GM21619 (cell line): ENCODE measurements around the gene PGGT1B.
"Not testable (repeated sequence)": the region's sequence is repeated elsewhere in the genome, so short reads cannot be mapped to it uniquely, and the experiment has no call there.

Experiments used
- ATAC-seq: cut with Tn5 transposase; IDR thresholded peaks from one replicate; pipeline ENCODE4 v1.9.1; 2021; ENCODE audit not compliant: unreplicated experiment

PGGT1B gene

DNA sequence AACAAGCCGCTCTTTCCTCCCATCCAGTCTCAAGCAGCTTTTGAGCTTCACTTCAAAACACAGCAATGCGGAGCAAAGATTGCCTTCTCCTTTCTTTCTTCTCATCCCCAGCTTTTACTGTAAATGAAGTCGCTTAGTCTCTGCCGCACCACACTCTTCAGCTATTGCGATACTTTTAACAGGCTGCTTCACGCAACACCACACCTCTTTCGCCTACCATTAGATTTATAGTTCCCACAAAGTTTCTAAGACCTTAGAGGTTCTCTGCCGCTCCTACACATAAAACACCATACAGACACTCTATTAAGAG, 711 bp downstream of the PGGT1B start:
- peak; percentile 42 for ATAC-seq

DNA sequence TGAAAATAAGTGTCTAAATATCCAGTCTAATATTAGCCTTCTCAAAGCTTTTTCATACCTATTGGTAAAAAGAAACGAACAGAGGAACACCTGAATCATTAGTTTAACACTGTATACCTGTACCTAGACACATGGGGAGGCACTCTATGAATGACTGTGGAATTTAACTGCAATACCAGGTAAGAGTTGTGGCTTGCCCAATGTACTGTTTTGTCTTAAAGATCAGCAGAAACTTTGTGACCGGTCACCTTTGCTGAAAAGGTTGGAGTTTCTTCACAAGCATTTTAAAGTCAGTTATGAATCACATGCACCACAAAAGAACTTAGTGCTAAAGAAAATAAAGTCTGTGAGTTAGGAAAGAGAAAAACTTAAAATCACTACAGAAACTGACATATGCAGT, 2.4 kb downstream of the PGGT1B start:
- ATAC-seq = no peak

DNA sequence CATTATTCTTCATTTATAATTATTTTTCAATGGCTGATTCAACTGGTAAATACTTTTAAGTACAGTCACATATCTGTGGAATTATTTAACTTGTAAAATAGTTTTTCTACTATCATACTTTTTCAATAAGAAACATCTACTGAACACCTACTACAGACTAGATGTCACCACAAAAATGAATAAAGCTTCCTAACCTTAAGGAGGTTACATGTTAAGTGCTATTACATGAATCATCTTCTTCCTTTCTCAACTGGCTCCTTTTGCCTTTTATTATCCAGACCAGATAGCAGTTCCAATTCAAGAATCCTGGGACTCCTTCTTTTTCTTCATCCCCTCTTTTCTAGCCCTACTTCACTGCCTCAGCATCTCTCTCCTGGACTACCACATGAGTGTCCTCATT, 4.7 kb downstream of the PGGT1B start:
- no peak for ATAC-seq

DNA sequence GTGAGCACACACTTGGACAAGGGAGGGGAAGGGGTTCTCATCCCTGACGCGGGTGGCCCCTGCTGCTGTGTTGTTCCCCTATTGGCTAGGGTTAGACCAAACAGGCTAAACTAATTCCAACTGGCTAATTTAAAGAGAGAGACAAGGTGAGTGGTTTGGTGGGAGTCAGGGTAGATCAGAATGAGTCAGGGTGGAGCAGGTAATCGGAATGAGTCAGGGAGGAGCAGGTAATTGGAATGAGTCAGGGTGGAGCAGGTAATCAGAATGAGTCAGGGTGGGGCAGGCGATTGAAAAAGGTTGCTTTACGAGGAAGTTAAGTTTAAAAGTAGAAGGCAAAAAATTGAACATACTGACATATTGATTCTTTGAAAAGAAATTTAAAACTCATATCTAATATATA, 13.3 kb downstream of the PGGT1B start:
- ATAC-seq = not testable (repeated sequence)

DNA sequence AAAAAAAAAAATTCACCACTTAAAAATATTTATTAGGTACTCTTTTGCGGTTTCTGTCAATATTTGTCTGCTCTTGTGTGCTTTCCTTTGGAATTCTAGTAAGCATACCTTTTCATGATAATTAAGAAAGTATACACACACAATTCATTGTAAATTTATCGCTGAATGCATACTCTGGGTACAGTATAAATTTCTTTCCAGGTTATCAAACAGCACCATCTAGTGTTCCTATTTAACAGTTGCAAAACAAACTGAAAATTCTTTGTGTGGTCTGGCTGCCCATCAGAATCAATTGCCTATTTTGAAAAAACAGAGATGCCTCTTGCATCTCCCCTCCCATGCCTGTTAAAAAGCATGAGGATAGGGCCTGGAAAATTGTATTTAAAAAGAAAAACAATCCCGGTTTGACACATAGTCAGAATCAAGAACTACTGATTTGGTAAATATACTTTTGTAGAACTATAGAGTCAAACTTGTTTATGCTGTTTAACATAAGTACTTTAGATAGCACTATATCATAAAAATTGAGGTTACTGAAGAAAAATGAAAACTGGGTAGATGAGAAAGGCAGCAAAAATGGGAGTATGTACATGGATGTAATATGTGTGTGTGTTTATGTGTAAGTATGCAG, 16.2 kb downstream of the PGGT1B start:
- ATAC-seq = no peak

DNA sequence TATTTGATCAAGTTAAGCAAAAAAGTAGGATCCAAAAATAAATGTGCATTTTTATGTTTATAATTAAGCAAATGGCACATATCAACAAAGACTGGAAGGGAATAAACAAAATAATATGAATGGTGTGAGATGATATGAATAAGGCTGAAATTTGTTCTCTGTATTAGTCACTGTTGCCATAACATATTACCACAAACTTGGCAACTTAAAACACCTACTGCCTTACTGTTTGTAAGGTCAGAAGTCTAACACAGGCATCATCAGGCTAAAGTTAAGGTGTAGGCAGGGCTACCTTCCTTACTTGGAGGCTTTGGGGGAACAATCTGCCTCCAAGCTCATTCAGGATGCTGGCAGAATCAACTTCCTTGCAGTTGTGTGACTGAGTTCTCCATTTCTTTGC, 19.3 kb downstream of the PGGT1B start:
- peak; percentile 56 for ATAC-seq

DNA sequence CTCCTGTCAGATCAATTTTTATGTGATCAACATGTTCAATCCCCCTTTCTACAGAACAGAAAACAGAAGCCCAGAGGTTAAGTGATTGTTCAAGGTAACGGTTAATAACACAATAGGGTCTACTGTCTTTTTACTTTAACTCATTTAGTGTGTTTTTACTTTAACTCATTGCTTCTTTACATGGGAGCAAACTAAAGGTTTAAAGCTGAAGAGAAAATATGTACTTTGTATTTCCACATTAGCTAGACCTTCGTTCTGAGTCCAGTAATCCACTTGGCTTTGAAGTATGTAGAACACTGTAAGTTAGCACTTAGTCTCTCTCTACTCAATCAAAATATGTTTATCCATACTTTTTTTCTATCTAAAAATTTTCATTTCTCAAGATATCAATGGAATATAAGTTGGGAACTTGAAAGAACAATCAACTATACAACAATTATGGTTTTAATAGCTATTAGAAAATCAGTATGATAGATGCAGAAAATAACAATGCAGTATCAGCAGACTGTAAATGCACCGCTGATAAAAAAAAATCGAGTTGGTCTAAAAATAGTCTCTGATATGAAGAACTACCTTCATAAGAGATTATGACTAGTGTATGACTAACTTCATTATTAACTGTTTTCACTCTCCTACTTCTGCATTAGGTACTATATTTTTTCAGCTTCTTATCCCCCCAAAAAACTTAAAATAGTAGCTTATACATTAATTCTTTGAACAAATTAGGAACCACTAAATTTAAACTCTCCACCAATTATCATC, 20.6 kb downstream of the PGGT1B start:
- ATAC-seq = no peak

DNA sequence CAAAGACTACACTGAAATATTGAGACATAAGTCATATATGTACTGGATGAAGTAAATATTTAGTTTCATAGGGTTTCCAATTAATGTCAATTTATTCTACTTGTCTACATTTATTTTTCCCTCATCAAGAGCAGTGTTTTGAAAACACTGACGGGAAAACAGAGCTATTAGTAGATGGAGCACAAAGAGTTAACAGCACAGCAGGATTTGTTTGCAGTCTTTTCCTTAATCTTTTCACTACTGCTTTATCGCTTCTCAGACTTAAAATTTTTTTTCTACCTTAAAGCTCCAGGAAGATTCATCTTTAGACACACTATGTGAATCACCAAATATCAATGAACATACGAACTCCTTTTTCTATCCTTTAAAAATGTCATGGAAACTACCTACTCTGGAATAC, 25.6 kb downstream of the PGGT1B start:
- ATAC-seq = no peak

DNA sequence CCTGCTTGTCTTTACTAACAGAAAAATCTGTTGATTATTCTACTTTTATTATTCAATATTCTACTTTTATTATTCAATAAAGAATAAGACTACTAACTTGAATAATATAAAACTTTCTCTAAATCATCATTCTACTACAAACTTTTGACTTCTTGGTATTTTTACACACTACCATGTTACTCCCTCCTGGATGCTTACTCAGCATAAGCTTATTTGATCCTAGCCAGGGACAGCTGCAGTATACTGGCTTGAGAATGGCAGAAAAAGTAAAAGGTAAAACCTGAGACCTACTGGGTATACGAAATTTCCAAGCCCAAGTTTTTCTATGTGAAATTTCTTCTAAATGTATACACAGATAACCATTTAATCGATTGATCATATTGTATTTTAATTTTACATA, 26.1 kb downstream of the PGGT1B start:
- ATAC-seq = no peak

DNA sequence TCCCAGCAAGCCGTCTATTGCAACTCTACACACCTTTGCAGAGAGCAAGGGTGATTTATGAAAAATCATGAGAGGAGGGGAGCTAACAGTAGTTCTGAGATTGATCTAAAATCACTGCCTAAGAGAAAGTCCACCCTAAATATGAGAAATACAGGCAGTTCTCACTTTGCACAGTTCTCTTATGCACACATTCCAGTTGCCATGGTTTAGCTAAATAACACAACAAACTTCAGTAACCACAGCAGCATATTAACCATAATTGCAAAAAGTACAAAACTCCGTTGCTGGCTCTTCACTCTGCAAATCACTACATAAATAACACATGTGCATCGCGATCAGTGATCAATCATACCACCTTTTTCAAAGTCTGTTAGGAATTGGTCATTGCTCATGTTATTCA, 31.1 kb downstream of the PGGT1B start:
- ATAC-seq = no peak

DNA sequence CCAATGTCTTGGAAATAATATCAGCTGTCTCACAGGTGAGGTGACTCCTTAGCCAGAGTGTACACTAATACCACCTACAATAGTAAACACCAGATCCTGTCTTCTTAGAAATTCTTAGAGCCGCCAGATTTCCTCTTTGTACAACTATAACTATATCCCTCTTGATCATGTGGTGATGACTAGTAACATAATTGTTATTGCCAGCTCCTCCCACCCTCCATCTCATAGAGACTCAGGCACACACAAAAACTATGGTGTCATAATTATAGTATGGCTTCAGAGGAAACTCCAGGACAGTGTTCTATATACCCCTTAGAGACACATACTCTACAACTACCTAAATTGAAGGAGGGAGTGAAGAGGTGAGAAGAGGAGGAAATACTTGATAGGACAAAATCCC, 33.1 kb downstream of the PGGT1B start:
- ATAC-seq = no peak

DNA sequence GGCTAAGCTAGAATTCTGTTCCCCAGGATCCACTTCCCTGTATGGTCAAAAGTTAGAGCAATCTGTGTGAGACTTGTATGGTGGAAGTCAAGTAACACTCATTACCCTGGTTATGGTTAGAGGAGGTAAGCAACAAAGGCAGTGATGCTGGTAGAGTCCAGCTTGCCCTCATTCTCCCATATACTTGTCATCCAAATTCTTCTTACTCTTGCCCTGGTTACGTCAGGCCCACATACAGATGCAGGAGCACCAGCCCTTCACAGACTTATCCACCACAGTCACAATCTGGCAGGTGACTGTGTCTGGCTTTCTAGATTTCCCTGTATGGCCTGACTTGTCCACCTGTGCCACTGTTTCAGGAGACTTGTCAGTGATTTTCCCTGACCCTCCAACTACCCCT, 35.4 kb downstream of the PGGT1B start:
- no peak for ATAC-seq

DNA sequence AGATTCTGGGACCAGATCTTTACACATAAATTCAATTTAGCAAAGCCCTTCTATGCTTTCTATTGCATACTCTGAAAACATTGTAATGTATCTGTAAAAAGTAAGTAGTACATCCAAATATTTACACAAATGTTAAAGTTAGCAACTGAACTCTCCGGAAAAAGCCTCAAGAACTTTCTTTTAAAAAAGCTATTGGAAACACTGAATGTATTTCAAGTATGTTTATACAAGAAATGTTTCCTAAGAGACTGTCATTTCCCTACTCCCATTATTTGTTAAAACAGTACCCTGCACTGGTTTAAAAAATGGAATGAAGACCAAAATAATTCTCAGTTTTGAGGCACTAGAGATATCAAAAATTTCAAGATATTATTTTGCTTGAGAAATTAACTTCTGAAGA, 48.1 kb downstream of the PGGT1B start:
- no peak for ATAC-seq

DNA sequence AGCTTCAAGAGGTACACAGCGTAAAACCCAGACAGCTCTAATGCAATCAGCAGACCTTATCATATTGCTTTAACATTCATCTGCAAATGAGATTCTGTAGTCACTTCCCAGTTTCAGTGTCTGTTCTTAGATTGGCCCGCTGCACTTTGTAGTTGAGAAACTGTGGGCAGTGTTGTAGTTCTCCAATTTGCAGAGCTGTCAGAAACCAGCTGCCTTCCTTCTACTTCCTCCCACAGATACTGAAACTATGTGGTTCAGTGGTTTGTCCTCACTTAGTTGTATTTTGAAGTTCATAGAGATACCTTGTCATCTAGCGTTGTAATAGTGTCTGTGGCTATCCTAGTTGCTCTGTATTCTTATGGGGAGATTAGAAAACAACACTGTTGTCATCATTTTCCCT, 53.4 kb downstream of the PGGT1B start:
- peak; percentile 100 for ATAC-seq

DNA sequence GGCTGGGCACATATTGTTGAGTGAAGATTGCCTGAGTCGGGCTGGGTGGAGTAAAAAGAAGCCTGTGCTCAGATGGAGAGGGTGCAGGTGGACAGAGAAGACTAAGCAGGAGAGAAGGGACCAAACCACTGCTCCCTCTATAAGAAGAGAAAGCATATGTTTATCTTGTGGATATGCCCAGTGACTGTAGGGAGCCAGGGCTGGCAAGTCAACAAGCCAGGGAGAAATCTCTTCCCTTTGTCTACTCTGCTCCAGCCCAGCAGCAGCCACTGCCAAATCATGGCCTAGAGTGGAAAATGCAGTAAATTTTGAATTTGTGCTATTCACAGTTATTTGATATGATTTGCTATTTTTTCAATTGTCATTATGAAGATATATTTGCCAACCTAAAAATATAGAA, 59.7 kb downstream of the PGGT1B start:
- ATAC-seq = no peak

DNA sequence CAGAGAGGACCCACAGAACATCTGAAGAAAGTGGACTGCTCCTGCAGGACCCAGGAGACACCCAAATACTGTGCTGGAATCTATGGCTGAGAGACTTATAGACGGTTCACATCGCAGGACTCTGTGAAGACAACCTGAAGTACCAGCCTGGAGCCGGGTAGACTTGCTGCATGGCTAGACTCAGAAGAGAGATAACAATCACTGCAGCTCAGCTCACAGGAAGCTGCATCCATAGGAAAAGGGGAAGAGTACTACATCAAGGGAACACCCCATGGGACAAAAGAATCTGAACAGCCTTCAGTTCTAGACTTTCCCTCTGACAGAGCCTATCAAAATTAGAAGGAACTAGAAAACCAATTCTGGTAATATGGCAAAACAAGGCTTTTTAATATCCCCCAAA, 66.5 kb downstream of the PGGT1B start:
- no peak for ATAC-seq

DNA sequence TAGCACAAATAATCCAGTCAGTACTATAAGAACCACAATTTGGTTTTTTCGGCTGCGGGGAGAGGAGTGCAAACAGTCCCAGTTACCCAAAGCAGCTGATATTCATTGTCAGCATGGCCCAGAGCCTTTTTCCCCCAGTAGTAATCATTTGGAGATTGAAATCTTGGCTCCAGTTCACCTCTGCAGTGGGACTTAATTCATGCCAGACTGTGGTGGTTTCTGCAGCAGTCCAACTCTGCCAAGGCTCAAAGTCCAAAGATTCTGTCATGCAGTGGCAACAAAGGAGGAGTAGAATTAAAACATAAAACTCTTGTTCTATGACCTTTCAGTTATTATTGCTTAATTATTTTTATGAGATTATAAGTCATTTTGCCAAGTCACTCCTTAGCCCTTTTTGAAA, 68.0 kb downstream of the PGGT1B start:
- ATAC-seq = no peak

DNA sequence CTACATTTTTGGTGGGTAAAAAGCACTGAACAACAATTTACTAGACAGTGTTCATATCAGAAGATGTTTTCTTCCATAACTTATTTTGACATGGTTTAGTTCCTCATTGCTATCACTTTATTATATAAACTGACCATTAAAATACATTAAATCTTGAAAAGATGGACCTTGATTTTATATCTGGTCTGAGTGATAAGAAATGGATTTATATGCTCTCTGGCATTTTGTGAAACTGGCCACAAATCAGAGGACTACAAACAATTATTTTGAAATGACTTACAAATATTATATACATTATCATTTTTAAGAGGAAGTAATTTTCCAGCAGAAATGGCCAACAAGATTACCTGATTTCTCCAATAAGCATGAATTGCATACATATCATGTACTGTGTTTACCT, 69.4 kb downstream of the PGGT1B start:
- no peak for ATAC-seq

DNA sequence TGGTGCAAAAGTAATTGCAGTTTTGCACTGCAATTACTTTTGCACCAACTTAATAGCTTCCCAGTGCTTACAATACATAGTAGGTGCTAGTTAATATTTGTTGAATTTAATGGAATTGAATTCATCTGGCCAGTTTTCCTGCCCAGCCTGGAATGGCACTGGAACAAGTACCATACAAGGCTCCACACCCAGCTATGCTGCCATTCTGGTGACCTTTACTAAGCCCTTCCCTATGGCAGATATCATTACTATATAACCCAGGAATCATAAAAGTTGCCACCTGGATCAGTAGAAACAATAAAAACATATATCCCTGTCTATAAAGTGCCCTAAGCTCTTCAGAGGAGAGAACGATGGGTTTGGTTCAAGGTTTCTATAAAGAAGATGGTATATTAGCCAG, 70.6 kb downstream of the PGGT1B start:
- no peak for ATAC-seq

DNA sequence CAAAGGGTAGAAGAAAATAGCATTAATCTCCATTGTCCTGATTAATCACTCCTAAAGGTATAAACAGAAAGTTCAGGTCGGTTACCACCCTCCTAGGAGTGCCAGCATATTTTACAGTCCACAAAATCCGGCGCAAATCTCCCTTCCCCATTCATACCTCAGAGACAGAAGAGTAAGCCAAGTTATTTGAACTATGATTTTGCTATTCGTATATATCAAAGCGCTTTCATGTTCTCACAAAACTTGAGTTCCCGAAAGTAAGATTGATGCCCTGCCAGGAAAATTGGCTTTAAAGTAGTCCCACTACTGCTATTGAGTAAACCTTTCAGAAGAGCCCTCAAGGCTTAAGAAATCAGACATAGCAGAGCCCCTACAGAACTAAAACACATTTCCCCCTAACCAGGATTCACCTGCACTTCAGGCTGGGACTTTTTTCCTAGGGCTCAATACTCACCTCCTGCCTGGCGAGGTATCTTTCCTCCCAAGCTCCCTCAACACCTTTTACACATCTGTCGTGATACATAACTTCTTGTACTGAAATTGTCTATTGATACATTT, 71.1 kb downstream of the PGGT1B start:
- ATAC-seq = no peak

DNA sequence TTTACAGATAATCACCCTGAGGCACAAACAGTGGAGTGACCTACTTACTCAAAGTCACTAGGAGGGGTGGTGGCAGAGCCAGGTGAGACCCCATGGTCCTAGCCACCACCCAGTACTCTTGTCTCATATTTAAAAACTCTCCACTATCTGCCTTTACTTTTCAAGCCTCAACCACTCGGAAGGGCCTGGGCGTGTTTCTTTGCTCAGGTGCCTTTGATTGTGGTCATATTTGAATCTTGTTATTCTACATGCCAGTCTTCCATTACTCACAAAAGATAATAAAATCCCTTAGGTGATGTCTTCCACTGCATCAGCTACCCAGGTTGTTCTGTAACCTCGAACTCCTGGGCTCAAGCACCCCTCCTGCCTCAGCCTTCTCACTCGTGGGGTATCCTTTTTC, 72.3 kb downstream of the PGGT1B start:
- ATAC-seq = no peak

DNA sequence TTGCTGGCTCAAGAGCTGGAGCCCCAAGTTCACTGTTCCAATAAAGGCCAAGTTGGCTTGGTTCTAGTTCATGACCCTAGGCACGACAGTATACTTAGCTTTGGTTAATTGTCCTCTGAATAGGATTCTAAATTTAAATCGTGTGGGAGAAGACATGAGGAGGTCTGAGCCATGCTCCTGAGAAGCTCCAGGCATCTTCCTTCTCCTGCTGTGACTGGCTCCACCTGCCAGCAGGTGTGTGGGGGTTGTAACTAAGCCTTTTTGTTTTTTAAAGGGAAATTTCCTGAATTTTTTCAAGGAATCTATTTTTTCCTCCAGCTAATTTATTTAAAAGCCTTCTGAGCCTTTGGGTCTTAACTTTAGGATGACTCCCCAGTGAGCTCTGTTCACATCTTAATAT, 72.8 kb downstream of the PGGT1B start:
- ATAC-seq = no peak

DNA sequence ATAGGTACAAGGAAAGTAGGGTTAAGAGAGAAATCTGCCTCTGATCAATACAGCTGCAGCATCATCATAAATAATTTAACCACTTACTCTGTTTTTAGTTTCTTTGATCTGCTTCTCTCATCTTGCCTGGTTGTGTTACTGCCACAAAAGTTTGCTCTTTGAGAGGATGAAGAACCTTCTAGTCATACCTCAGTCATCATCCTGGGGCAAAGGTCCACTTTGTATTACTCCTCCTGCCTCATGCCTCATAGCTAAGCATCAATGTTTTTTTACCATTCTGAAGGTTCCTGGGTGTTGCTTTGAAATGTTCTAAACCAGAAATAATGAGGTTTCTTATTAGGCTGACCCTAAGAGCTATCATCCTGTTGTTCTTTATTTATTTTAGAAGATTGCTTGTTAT, 75.9 kb downstream of the PGGT1B start:
- no peak for ATAC-seq
